ENCODE data around the gene SH2B3.

DNA sequence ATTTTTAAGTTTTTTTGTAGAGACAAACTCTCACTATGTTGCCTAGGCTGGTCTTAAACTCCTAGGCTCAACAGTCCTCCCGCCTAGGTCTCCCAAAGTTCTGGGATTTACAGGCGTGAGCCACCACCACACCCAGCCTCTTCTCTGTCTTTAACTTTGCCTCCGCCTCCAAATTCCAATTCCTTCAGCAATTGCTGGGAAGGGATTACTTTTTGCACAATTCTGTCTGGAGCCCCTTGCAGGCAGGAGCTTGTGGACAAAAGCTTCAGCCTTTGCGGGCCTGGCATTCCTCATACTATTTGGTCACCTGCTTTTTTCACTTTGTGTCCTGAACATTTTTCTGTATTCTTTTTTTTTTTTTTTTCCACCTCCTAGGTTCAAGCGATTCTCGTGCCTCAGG is 26.0 kb downstream of the SH2B3 start:
- no peak for TF ChIP-seq ZNF274 (CRISPR knock-in tag; IDR thresholded peaks at IDR 0.05)
- no peak for TF ChIP-seq NKX3-1 (CRISPR knock-in tag; IDR thresholded peaks at IDR 0.05)
- no peak for TF ChIP-seq FOXA1 (IDR thresholded peaks at IDR 0.05)
- TF ChIP-seq FOXA1 (CRISPR knock-in tag; IDR thresholded peaks at IDR 0.05), result no peak

All from HepG2 (cell line).